GM12875 (cell line): ENCODE measurements around the gene CCDC178.

Source experiments
- H3K4me3 ChIP-seq: one replicate; pipeline ENCODE4 v1.5.1; 2011; ENCODE audit warnings: low read depth, low read length, control low read depth
- CTCF ChIP-seq: IDR thresholded peaks from 2 replicates; pipeline ENCODE4 v1.5.1; 2011; ENCODE audit warnings: low read depth, mild to moderate bottlenecking, control low read depth, inconsistent platforms, low read length, moderate library complexity, borderline replicate concordance; ENCODE audit not compliant: insufficient read depth

The CCDC178 gene

GRCh38 chr18:32937597-32937996, 502.9 kb downstream of the CCDC178 start:
- no peak for TF ChIP-seq CTCF
- H3K4me3 ChIP-seq, result no peak overlapping the region

- H3K4me3 ChIP-seq, result no peak overlapping the region
- TF ChIP-seq CTCF, result no peak
Observed at GRCh38 chr18:32937066-32937465, 503.5 kb downstream of the CCDC178 start.

- H3K4me3 ChIP-seq, result no peak overlapping the region
Observed at GRCh38 chr18:32934201-32934600, 506.3 kb downstream of the CCDC178 start.

GRCh38 chr18:32930695-32931301, 509.7 kb downstream of the CCDC178 start:
- no peak overlapping the region for H3K4me3 ChIP-seq
- TF ChIP-seq CTCF, result peak; percentile 56; the same call in 1 of the 2 replicates

More at GRCh38 chr18:32934201-32934600, 506.3 kb downstream of the CCDC178 start:
- TF ChIP-seq CTCF, result no peak

- no peak for TF ChIP-seq CTCF
- no peak overlapping the region for H3K4me3 ChIP-seq
Observed at GRCh38 chr18:32929213-32929612, 511.3 kb downstream of the CCDC178 start.

- no peak overlapping the region for H3K4me3 ChIP-seq
- TF ChIP-seq CTCF, result no peak
Observed at GRCh38 chr18:32922951-32923430, 517.5 kb downstream of the CCDC178 start.
